ENCODE data around the gene CNPY1. TPM values are rescaled to one million over a fixed set of nuclear protein-coding genes. Genes with fewer than 3 reads are reported as not detected.
"Not testable (repeated sequence)": the region's sequence is repeated elsewhere in the genome, so short reads cannot be mapped to it uniquely, and the experiment has no call there.

The CNPY1 gene
- total RNA-seq, 2 experiments from 2014 or later, result not detected

DNA sequence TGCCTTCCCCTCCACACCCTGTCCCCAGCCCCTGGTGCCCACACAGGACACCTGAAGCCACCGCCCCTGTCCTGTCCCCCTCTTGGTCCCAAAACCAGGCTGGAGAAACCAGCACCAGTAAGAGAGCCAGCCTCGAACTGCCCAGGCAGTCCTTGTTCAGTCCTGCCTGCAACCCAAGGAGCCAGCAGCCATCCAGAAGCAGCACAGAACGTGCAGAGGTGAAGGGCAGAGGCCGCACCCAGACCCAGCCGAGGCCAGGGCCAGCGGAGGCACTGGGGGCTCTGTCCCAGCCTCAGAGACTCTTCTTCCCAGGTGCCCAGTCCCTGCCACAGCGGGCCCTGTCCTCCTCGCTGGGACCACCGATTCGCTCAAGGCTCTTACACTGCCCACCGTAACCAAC, 23.3 kb upstream of the CNPY1 start:
- Mint-ChIP-seq H3K27me3 (peaks cover 11% of the 10 kb centered on the region), H3K27ac (no peak overlapping the region), H3K4me1 (no peaks in the 10 kb centered on the region), H3K4me3 (no peak overlapping the region), H3K9me3 (no peaks in the 10 kb centered on the region), H3K36me3 (no peaks in the 10 kb centered on the region)
- no peak for DNase-seq

DNA sequence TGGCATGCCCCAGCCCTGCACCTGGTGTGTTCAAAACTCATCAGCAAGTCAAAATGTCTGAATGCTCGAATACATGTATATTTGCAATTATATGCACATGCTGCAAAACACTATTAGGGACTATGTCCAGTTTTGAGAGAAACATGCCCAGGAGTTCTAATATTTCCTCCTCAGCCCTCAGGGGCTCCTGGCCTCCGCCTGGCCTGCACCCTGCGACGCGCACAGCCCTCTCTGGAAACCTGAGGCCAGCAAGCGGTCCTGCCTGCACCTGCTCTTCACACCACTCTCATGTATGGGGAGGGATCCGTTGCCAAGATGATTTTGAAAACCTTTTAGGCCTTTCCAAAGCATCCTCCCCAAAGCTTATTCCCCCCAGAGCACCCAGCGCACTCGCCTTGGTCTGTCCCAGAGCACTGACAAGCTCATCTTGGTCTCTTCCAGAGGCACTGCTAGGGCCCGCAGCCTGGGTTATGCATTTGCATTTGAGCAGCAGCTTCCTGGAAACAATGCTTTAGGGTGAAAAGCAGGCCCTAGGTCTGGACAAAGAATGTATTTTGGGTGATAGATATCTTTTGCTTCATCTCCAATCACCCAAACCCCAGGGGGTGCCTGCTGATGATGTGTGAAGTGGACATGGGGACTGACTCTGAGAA, 22.6 kb upstream of the CNPY1 start:
- Mint-ChIP-seq H3K4me1 (no peaks in the 10 kb centered on the region), H3K27ac (no peak overlapping the region)

DNA sequence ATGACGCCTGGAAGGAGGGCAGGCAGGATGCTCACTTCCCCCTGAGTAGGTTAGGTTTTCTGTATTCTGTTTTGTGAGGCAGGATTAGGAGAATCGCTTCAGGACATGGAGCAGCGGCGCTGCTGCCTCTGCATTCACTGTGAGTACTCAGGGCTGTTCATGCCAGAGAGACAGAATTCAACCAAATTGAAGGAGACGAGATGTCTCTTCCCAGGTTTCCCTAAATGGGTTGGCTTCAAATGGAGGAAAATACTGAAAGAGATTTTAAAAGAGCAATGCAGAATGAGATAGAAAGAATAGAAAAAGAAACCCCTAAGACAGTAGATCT, 21.9 kb upstream of the CNPY1 start:
- no peak for DNase-seq
- no peaks in the 10 kb centered on the region for H3K4me1 Mint-ChIP-seq
- H3K27me3 Mint-ChIP-seq, result peaks cover 11% of the 10 kb centered on the region
- H3K4me3 Mint-ChIP-seq, result no peak overlapping the region
- no peaks in the 10 kb centered on the region for H3K9me3 Mint-ChIP-seq
- no peak overlapping the region for H3K27ac Mint-ChIP-seq
- H3K36me3 Mint-ChIP-seq, result no peaks in the 10 kb centered on the region

More for the DNA sequence above, 22.6 kb upstream of the CNPY1 start:
- Mint-ChIP-seq H3K27me3 (peaks cover 11% of the 10 kb centered on the region), H3K9me3 (no peaks in the 10 kb centered on the region), H3K4me3 (no peak overlapping the region), H3K36me3 (no peaks in the 10 kb centered on the region)
- no peak for DNase-seq

DNA sequence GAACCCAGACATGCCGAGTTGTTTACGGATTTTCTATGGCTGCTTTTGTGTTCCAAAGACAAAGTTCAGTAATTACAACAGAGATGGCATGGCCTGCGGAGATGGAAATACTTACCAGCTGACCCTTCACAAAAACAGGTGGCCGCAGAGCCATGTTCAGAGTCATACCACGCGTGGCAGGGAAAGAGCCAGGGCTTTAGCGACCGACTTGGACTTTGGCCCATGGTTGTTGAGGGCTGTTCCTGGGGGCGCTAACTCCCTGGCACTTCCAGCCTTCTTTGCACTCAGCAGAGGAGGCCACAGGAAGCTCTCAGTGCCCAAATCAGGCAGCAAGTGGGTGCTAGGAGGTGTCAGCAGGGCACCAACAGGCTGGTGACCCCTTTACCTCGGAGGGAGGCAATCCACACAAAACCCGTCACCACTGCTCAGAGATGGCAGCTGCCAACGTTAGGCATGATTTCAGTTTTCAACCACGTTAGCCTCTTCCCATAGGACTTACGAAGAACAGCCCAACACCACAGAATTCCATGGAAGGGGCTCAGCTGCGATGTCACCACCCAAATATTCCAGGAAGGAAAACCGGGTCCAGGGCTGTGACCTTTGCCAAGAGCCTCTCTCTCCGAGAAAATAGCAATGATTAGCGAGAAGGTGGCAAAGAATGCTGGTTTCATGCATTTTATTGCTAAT, 21.4 kb upstream of the CNPY1 start:
- Mint-ChIP-seq H3K36me3 (no peaks in the 10 kb centered on the region), H3K27me3 (peaks cover 10% of the 10 kb centered on the region), H3K4me1 (no peaks in the 10 kb centered on the region), H3K27ac (no peak overlapping the region), H3K9me3 (no peaks in the 10 kb centered on the region), H3K4me3 (no peak overlapping the region)
- DNase-seq, result no peak

DNA sequence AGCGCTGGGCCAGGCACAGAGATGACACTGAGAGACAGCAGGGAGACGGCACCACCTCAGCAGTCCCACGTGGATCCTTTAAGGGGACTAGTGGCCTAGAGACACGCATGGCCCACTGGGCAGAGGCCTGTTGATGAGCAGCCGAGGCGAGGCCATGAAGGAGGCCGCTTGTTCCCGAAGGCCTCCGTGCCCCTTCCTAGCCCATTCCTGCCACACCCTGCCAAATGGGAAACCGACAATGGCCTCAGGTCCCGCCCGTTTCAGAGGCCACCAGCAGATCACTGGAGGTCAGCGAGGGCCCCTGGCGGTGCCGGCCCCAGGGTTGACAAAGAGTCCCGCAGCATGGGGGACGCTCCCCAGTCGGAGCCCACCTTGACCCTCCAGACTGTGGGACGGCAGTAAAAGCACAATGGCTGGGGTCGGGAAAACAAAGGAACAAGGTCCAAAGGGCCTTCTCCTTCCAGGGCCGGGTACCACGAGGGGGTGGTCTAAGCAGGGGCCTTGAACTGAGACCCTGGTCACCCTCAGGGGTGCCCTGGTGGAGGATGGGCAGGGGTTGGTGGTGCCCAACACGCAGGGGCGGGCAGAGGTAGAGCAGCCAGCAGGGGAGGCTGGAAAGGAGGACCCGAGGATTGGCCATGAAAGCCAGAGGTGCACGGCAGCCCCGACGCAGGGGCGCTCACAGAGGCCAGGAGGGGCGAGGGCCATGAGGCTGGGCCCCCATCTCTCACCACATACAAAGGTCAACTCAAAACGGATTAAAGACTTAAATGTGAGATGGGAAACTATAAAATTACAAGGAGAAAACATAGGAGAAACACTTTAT, 19.9 kb upstream of the CNPY1 start:
- no peak overlapping the region for H3K27ac Mint-ChIP-seq
- H3K9me3 Mint-ChIP-seq, result no peaks in the 10 kb centered on the region
- no peaks in the 10 kb centered on the region for H3K36me3 Mint-ChIP-seq
- DNase-seq, result no peak
- no peak overlapping the region for H3K4me3 Mint-ChIP-seq
- no peaks in the 10 kb centered on the region for H3K4me1 Mint-ChIP-seq
- no peaks in the 10 kb centered on the region for H3K27me3 Mint-ChIP-seq

DNA sequence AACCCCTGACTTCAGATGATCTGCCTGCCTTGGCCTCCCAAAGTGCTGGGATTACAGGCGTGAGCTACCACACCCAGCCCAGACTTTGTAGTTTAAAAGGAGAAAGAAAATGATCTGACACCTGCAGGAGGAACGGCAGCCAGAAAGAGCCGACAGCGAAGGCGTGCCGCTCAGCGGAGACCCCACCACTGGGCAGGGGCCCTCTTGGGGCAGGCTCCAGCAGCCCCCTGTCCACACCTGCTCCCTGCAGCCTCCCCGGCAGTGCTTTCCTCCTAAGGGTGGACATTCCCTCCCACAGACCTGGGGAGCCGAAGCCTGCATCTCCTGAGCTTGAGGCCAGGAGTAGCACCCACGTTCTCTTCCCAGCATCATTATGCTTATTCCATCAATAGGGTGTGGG, 19.2 kb upstream of the CNPY1 start:
- Mint-ChIP-seq H3K4me1 (no peaks in the 10 kb centered on the region), H3K9me3 (no peaks in the 10 kb centered on the region), H3K27me3 (peaks cover 1% of the 10 kb centered on the region), H3K27ac (no peak overlapping the region), H3K36me3 (no peaks in the 10 kb centered on the region), H3K4me3 (no peak overlapping the region)
- DNase-seq, result no peak

DNA sequence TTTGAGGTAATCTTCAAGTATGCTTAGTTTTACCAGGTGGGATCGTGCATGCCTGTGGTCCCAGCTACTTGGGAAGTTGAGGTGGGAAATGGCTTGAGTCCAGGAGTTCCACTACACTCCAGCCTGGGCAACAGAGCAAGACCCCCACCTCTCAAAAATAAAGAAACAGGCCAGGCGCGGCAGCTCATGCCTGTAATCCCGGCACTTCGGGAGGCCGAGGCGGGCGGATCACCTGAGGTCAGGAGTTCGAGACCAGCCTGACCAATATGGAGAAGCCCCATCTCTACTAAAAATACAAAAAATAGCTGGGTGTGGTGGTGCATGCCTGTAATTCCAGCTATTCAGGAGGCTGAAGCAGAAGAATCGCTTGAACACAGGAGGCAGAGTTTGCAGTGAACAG, 16.6 kb upstream of the CNPY1 start:
- not testable (repeated sequence) for H3K27me3 Mint-ChIP-seq, H3K4me3 Mint-ChIP-seq, H3K36me3 Mint-ChIP-seq, H3K4me1 Mint-ChIP-seq, DNase-seq, H3K9me3 Mint-ChIP-seq, H3K27ac Mint-ChIP-seq

DNA sequence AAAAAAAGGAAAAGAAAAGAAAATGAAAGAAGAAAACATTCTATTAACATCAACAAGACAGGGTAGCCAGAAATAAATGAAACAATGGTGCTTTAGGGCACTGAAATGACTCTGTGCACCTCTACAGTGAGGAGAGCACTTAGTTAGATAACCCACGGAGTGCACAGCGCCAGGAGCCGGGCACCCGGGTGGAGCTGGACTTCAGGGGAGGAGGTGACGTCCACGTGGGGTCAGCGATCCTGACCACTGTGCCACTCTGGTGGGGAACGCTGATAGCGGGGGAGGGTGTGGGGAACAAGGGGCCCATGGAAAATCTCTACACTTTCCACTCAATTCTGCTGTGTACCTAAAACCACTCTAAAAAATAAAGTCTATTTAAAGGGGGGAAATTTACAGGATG, 15.7 kb upstream of the CNPY1 start:
- Mint-ChIP-seq H3K27ac (no peak overlapping the region), H3K36me3 (no peaks in the 10 kb centered on the region)

DNA sequence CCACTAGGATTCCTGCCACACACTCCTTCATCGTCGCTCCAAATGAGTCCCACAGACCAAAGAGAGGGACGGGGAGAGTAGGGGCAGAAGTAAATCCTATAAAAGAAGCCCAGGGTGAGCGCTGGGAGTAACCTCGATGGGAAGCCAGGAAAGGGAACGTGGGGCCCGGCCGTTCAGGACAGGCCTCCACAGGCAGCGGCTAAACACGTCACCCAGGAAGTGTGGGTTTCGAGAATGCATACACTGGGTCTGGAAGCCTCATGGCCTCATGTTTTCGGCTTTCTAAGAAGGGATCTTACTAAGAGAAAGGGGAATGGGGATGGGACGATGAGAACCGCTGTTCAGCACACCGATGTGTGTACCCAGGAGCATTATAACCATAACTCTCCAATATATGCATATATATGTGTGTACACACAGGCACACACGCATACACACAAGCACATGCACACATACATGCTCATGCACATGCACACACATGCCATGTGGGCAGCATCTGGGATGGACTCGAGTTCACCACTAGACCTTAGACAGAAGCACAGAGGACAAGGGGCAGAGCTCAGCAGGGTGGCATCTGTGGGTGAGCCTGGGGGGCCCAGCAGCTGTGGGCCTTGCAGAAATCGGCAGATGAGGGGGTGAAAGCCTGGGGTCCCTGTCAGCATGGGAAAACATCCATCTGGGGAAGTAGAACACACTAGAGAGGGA, 14.8 kb upstream of the CNPY1 start:
- Mint-ChIP-seq H3K4me1 (no peaks in the 10 kb centered on the region), H3K27ac (no peak overlapping the region), H3K27me3 (peaks cover 8% of the 10 kb centered on the region), H3K4me3 (no peak overlapping the region), H3K9me3 (no peaks in the 10 kb centered on the region), H3K36me3 (no peaks in the 10 kb centered on the region)
- DNase-seq, result no peak

More for the DNA sequence above, 15.7 kb upstream of the CNPY1 start:
- H3K9me3 Mint-ChIP-seq, result no peaks in the 10 kb centered on the region
- H3K4me1 Mint-ChIP-seq, result no peaks in the 10 kb centered on the region
- peaks cover 8% of the 10 kb centered on the region for H3K27me3 Mint-ChIP-seq
- DNase-seq, result no peak
- H3K4me3 Mint-ChIP-seq, result no peak overlapping the region

DNA sequence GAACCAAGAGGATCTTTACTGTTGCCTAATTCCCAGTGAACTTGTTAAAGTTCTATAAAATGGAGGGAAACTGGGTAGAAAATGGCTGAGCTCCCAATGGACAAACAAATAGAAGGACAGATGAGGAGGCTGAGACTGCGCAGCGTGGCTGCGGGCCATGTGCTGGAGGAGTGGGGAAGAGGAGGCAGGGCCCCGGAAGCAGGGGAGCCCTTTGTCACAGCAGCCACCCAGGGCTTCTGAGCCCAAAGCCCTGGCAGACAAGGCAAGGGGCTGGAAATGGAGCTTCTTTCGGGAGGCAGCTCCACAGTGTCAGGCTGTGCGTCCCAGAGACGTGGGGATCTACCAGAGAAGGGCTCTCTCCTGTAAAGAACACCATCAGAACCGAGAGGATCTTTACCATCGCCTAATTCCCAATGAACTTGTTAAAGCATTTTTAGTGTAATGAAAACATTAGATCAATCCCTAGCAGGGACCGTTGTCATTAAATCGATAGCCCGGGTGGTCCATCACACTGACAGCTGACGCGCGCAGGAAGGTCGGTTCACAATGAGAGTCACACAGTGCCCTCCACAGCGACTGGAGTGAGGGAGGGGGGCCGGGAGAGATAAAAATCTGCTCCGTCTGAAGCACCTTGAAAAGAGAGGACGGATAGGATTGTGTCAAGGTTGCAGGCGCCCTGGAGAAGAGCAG, 14.0 kb upstream of the CNPY1 start:
- H3K27me3 Mint-ChIP-seq, result peaks cover 8% of the 10 kb centered on the region
- DNase-seq, result no peak
- no peak overlapping the region for H3K27ac Mint-ChIP-seq
- H3K9me3 Mint-ChIP-seq, result no peaks in the 10 kb centered on the region
- no peaks in the 10 kb centered on the region for H3K4me1 Mint-ChIP-seq
- H3K4me3 Mint-ChIP-seq, result no peak overlapping the region
- no peaks in the 10 kb centered on the region for H3K36me3 Mint-ChIP-seq

DNA sequence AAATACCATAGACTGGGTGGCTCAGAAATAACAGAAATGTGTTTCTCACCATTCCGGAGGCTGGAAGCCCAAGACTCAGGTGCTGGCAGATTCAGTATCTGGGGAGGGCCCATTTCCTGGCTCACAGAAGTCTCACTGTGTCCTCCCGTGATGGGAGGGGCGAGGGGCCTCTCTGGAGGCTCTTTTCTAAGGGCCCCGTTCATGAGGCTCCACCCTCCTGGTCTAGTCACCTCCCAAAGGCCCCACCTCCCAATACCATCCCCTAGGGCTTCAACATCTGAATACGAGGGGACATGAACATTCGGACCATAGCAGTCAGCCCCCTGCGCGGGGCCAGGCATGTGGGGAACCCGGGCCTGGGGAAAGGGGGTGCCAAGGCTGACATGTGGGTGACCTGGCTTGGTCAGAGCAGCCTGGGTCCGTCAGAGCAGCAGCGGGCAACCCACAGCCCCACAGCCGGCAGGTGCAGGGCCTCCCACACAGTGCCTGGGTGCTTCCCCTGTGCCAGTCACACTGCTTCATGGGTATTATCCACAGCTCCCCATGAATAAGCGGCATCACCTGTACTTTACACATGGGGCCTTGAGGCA, 13.3 kb upstream of the CNPY1 start:
- Mint-ChIP-seq H3K4me3 (no peak overlapping the region), H3K27ac (no peak overlapping the region), H3K4me1 (no peaks in the 10 kb centered on the region), H3K9me3 (no peaks in the 10 kb centered on the region), H3K36me3 (no peaks in the 10 kb centered on the region), H3K27me3 (peaks cover 8% of the 10 kb centered on the region)
- no peak for DNase-seq

DNA sequence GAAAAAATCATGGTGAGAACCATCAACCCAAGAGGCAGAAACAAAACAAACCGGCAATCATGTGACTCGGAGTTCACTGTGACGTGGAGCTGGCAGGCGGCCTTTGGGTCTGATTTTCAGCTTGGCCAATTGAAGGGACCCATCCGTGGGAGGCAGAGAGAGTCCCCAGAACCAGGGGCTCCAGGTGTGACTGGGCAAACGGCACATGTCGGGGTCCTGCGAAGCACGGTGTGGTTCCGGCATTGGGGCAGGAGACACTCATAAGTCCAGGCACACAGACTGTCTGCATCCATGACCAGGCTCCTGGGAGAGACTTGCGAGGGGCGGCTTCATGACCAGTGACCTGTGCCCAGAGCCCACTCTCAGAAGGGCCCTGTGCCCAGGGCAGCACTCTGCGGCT, 12.6 kb upstream of the CNPY1 start:
- Mint-ChIP-seq H3K27ac (no peak overlapping the region), H3K36me3 (no peaks in the 10 kb centered on the region), H3K9me3 (no peaks in the 10 kb centered on the region), H3K4me1 (no peaks in the 10 kb centered on the region), H3K4me3 (no peak overlapping the region), H3K27me3 (peaks cover 8% of the 10 kb centered on the region)
- no peak for DNase-seq

DNA sequence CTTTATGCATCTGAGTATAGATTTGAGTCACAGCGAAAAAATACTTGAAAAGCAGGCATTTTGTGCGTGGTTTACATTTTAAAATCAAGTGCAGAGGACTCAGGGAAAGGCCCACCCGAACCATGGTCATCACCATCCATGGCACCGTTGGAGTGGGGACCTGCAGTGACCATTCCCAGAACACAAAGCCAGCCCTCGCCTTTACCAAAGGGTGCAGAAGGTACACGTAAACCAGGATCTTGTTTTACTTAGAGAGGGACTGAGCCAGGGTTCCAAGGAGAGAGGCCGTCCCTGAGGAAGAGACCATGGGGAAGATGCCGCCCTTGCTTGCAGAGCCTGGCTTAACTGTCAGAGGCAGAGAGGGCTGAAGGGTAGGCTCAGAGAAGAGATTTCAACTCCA, 12.0 kb upstream of the CNPY1 start:
- H3K27me3 Mint-ChIP-seq, result peaks cover 8% of the 10 kb centered on the region
- no peaks in the 10 kb centered on the region for H3K9me3 Mint-ChIP-seq
- H3K27ac Mint-ChIP-seq, result no peak overlapping the region
- no peak for DNase-seq
- no peaks in the 10 kb centered on the region for H3K36me3 Mint-ChIP-seq
- H3K4me3 Mint-ChIP-seq, result no peak overlapping the region
- H3K4me1 Mint-ChIP-seq, result no peaks in the 10 kb centered on the region

DNA sequence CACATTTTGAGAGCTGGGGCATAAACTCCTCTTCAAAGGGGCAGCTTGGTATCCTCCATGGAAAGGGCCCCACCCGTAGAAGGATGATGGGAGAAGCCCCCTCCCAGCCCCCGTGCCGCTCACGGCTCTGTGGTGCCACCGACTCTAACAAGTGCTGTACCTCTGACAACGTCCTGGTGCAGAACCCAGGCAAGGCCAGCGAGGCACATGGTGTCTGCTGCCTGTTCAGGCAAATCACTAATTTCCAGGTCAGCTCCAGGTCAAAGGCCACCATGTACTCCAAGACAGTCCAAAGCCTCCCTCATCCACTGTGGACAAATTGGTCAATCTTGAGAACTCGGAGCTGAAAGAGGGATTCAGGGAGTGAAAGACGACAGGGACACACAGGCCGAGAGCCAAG, 11.4 kb upstream of the CNPY1 start:
- Mint-ChIP-seq H3K27ac (no peak overlapping the region), H3K4me1 (no peaks in the 10 kb centered on the region), H3K9me3 (no peaks in the 10 kb centered on the region), H3K36me3 (no peaks in the 10 kb centered on the region), H3K27me3 (peaks cover 8% of the 10 kb centered on the region), H3K4me3 (no peak overlapping the region)
- DNase-seq, result no peak

All from activated naive CD8-positive, alpha-beta T cell treated with anti-CD3 and anti-CD28 coated beads for 36 hours (primary cell).